Medulla oblongata (tissue), 1 donor: ENCODE measurements around the gene CFAP97D1.
"Not testable (repeated sequence)": the region's sequence is repeated elsewhere in the genome, so short reads cannot be mapped to it uniquely, and the experiment has no call there.

Experiments
- DNase-seq: peaks from one replicate; pipeline ENCODE4 v3.0.0-alpha.2; 2015; ENCODE audit errors: extremely low spot score

Gene CFAP97D1

GRCh38 chr17:43768382-43768781 is 11.9 kb upstream of the CFAP97D1 start:
- DNase-seq, result peak; percentile 81

GRCh38 chr17:43768943-43769342 is 11.3 kb upstream of the CFAP97D1 start:
- no peak for DNase-seq

GRCh38 chr17:43769426-43769825 is 10.8 kb upstream of the CFAP97D1 start:
- DNase-seq, result no peak

GRCh38 chr17:43769859-43770258 is 10.4 kb upstream of the CFAP97D1 start:
- DNase-seq, result no peak

- DNase-seq, result no peak
These were observed 9.3 kb upstream of the CFAP97D1 start for GRCh38 chr17:43770957-43771356.

- no peak for DNase-seq
These were observed 8.8 kb upstream of the CFAP97D1 start for GRCh38 chr17:43771463-43771862.

- peak; percentile 73 for DNase-seq
These were observed 7.2 kb upstream of the CFAP97D1 start for GRCh38 chr17:43772877-43773648.

GRCh38 chr17:43774304-43775250 is 5.7 kb upstream of the CFAP97D1 start:
- no peak for DNase-seq

- DNase-seq, result peak; percentile 90
These were observed 1.7 kb upstream of the CFAP97D1 start, which contains the start of gene DUSP3 for GRCh38 chr17:43778337-43779144. Gene DUSP3 (minus strand): TSS chr17:43778977. CDS start chr17:43778924, 53 bp downstream.

- DNase-seq, result no peak
These were observed 800 bp upstream of the CFAP97D1 start for GRCh38 chr17:43779145-43780125.

GRCh38 chr17:43782913-43783680 is 2.9 kb downstream of the CFAP97D1 start:
- no peak for DNase-seq

- DNase-seq, result no peak
These were observed 3.8 kb downstream of the CFAP97D1 start for GRCh38 chr17:43784068-43784467.

GRCh38 chr17:43784628-43785101 is 4.4 kb downstream of the CFAP97D1 start:
- peak; percentile 46 for DNase-seq

- no peak for DNase-seq
These were observed 7.5 kb downstream of the CFAP97D1 start for GRCh38 chr17:43787728-43788127.

- no peak for DNase-seq
These were observed 8.3 kb downstream of the CFAP97D1 start for GRCh38 chr17:43788540-43788939.

- DNase-seq, result no peak
These were observed 9.2 kb downstream of the CFAP97D1 start for GRCh38 chr17:43789482-43789881.

- DNase-seq, result no peak
These were observed 10.2 kb downstream of the CFAP97D1 start for GRCh38 chr17:43790311-43790940.

- no peak for DNase-seq
These were observed 11.4 kb downstream of the CFAP97D1 start for GRCh38 chr17:43791589-43791988.

- DNase-seq, result not testable (repeated sequence)
These were observed 12.4 kb downstream of the CFAP97D1 start for GRCh38 chr17:43792668-43793067.
